ENCODE measurements around the gene STXBP5. TPM values are rescaled to one million over a fixed set of nuclear protein-coding genes. Genes with fewer than 3 reads are reported as not detected.
"Not testable (repeated sequence)": the region's sequence is repeated elsewhere in the genome, so short reads cannot be mapped to it uniquely, and the experiment has no call there.

Gene STXBP5
- total RNA-seq, 4 donors from 2014 or later = 26.9 to 45.9 (median 29.3) TPM

GRCh38 chr6:147248859-147249258 is 44.6 kb downstream of the STXBP5 start:
- intact Hi-C loops (cut with DNase I) = no loop called here
- no peak for DNase-seq
- TF ChIP-seq CTCF (IDR thresholded peaks at IDR 0.05) (no peak), POLR2A (IDR thresholded peaks at IDR 0.05) (no peak)
- Histone ChIP-seq H3K9me3 (no peaks in the 10 kb centered on the region), H3K27me3 (no peaks in the 10 kb centered on the region), H3K36me3 (peaks cover 5% of the 10 kb centered on the region in 2 donors), H3K27ac (no peak overlapping the region), H3K4me1 (no peaks in the 10 kb centered on the region), H3K4me3 (replicated peaks in 1 of 3) (no peak overlapping the region)
- WGBS, 2 donors = 85 to 95% methylated on average over 1 of the region's 1 CpG

GRCh38 chr6:147251072-147251471 is 46.9 kb downstream of the STXBP5 start:
- H3K27me3 ChIP-seq = no peaks in the 10 kb centered on the region
- intact Hi-C loops (cut with DNase I) = no loop called here
- H3K4me1 ChIP-seq = no peaks in the 10 kb centered on the region
- WGBS, 2 donors = 97% methylated on average over 16 of the region's 16 CpGs
- H3K4me3 ChIP-seq (replicated peaks in 1 of 3) = no peak overlapping the region
- DNase-seq = no peak
- H3K36me3 ChIP-seq = peaks cover 5% of the 10 kb centered on the region in 2 donors
- TF ChIP-seq CTCF (IDR thresholded peaks at IDR 0.05) = no peak
- no peak for TF ChIP-seq POLR2A (IDR thresholded peaks at IDR 0.05)
- no peak overlapping the region for H3K27ac ChIP-seq
- H3K9me3 ChIP-seq = no peaks in the 10 kb centered on the region

GRCh38 chr6:147254929-147255473 is 50.8 kb downstream of the STXBP5 start:
- H3K4me1 ChIP-seq; H3K27me3 ChIP-seq; DNase-seq; H3K9me3 ChIP-seq; H3K27ac ChIP-seq; intact Hi-C loops (cut with DNase I); H3K36me3 ChIP-seq; H3K4me3 ChIP-seq (replicated peaks in 1 of 3): not testable (repeated sequence)
- 97 to 99% methylated on average over 6 of the region's 6 CpGs for whole genome bisulfite sequencing, 2 donors

GRCh38 chr6:147255948-147256674 is 51.9 kb downstream of the STXBP5 start:
- Histone ChIP-seq H3K36me3 (peaks cover 5% of the 10 kb centered on the region in 2 donors), H3K27me3 (no peaks in the 10 kb centered on the region), H3K9me3 (no peaks in the 10 kb centered on the region), H3K4me3 (replicated peaks in 1 of 3) (no peak overlapping the region), H3K4me1 (no peaks in the 10 kb centered on the region), H3K27ac (no peak overlapping the region)
- WGBS, 2 donors = 97 to 99% methylated on average over 3 of the region's 3 CpGs
- no peak for TF ChIP-seq POLR2A (IDR thresholded peaks at IDR 0.05)
- no peak for TF ChIP-seq CTCF (IDR thresholded peaks at IDR 0.05)
- no peak for DNase-seq
- intact Hi-C loops (cut with DNase I) = no loop called here

GRCh38 chr6:147257760-147258159 is 53.5 kb downstream of the STXBP5 start:
- H3K27me3 ChIP-seq = no peaks in the 10 kb centered on the region
- no peak overlapping the region for H3K4me3 ChIP-seq (replicated peaks in 1 of 3)
- 88 to 96% methylated on average over 5 of the region's 5 CpGs for WGBS, 2 donors
- TF ChIP-seq POLR2A (IDR thresholded peaks at IDR 0.05) (no peak), CTCF (IDR thresholded peaks at IDR 0.05) (no peak)
- DNase-seq = no peak
- intact Hi-C loops (cut with DNase I) = no loop called here
- no peaks in the 10 kb centered on the region for H3K9me3 ChIP-seq
- H3K36me3 ChIP-seq = no peaks in the 10 kb centered on the region
- no peak overlapping the region for H3K27ac ChIP-seq
- H3K4me1 ChIP-seq = no peaks in the 10 kb centered on the region

Data from thyroid gland (tissue), 4 donors.